H1 (cell line): ENCODE data around the gene OBP2B. TPM values are rescaled to one million over a fixed set of nuclear protein-coding genes. Genes with fewer than 3 reads are reported as not detected.

Experiments
- CTCF ChIA-PET: fragments of 300-600 bp; sonication (Branson Sonifier 250); formaldehyde crosslinking; loops from one replicate; lab custom pipeline; 2021; ENCODE audit not compliant: partially characterized antibody; lab: Charles Lee
- POLR2A ChIA-PET: fragments of 300-600 bp; sonication (Branson Sonifier 250); formaldehyde crosslinking; loops from one replicate; lab custom pipeline; 2021; ENCODE audit warnings: inconsistent platforms; ENCODE audit not compliant: partially characterized antibody; lab: Charles Lee
- DNase-seq, 2 experiments: peaks; one replicate each; pipeline versions ENCODE4 v3.0.0 to v3.0.0-alpha.2; 2010 to 2022; ENCODE audit warnings: low spot score in 2 of 2, low read depth in 1 of 2, mixed read lengths in 1 of 2
- FAIRE-seq: peaks from 2 replicates; lab custom pipeline; 2011; peaks lifted over from hg19 to GRCh38; lab: Jason Lieb, UNC
- H2AFZ ChIP-seq: 2 replicates; pipeline ENCODE4 v1.8.1; 2012; ENCODE audit warnings: low read length, inconsistent platforms
- H2AK5ac ChIP-seq: 2 replicates; pipeline ENCODE4 v1.6.1; 2013; ENCODE audit warnings: low read depth, low read length
- H2BK120ac ChIP-seq: replicated peaks from 2 replicates; pipeline ENCODE3; 2013; ENCODE audit warnings: low read depth, low read length, inconsistent platforms
- H2BK12ac ChIP-seq: 2 replicates; pipeline ENCODE4 v1.6.1; 2013; ENCODE audit warnings: low read depth, low read length
- H2BK15ac ChIP-seq: 2 replicates; pipeline ENCODE4 v1.6.1; 2013; ENCODE audit warnings: low read length
- H2BK20ac ChIP-seq: 2 replicates; pipeline ENCODE4 v1.6.1; 2013; ENCODE audit warnings: low read length
- H2BK5ac ChIP-seq: 2 replicates; pipeline ENCODE4 v1.6.1; 2013; ENCODE audit warnings: low read depth, low read length
- H3K14ac ChIP-seq: 2 replicates; pipeline ENCODE4 v1.6.1; 2013; ENCODE audit warnings: inconsistent platforms; ENCODE audit not compliant: insufficient read length
- H3K18ac ChIP-seq: 2 replicates; pipeline ENCODE4 v1.6.1; 2013; ENCODE audit warnings: low read length; ENCODE audit errors: extremely low read depth
- H3K23ac ChIP-seq: 2 replicates; pipeline ENCODE4 v1.6.1; 2013; ENCODE audit warnings: inconsistent platforms; ENCODE audit not compliant: insufficient read length
- H3K23me2 ChIP-seq: 2 replicates; pipeline ENCODE4 v1.6.1; 2013; ENCODE audit warnings: low read depth, low read length
- H3K27ac ChIP-seq: 2 replicates; pipeline ENCODE4 v1.6.1; 2011; ENCODE audit warnings: low read depth, low read length, inconsistent platforms
- H3K27me3 ChIP-seq, 4 experiments: replicated peaks in 1 of 4; 1 replicate in 1 of 4; 2 replicates in 3 of 4; pipeline versions ENCODE4 v1.6.1 to v1.8.1; 2011 to 2013; ENCODE audit warnings: low read length in 3 of 4, mild to moderate bottlenecking in 3 of 4, inconsistent platforms in 2 of 4, mixed read lengths in 2 of 4, moderate library complexity in 1 of 4; ENCODE audit not compliant: control insufficient read depth in 3 of 4, insufficient read depth in 3 of 4; ENCODE audit errors: extremely low read depth in 1 of 4
- H3K36me3 ChIP-seq, 4 experiments: 2 replicates each; pipeline versions ENCODE4 v1.6.1 to v1.8.1; 2011 to 2013; ENCODE audit warnings: mild to moderate bottlenecking in 4 of 4, low read length in 3 of 4, moderate library complexity in 2 of 4, control low read depth in 1 of 4, inconsistent platforms in 1 of 4; ENCODE audit not compliant: insufficient read depth in 4 of 4, control insufficient read depth in 2 of 4
- H3K4ac ChIP-seq: replicated peaks from 2 replicates; pipeline ENCODE3; 2013; ENCODE audit warnings: low read length, low read depth, mixed read lengths, inconsistent platforms; ENCODE audit not compliant: insufficient read length
- H3K4me1 ChIP-seq, 4 experiments: replicated peaks in 1 of 4; 1 replicate in 1 of 4; 2 replicates in 3 of 4; pipeline versions ENCODE4 v1.6.1 to v1.8.1; 2011 to 2013; ENCODE audit warnings: low read length in 3 of 4, inconsistent platforms in 2 of 4, mixed read lengths in 1 of 4; ENCODE audit not compliant: insufficient read depth in 4 of 4, control insufficient read depth in 3 of 4
- H3K4me2 ChIP-seq, 2 experiments: 2 replicates each; pipeline versions ENCODE4 v1.6.1 to v1.8.1; 2011 to 2013; ENCODE audit warnings: low read depth in 2 of 2, low read length in 2 of 2, control low read depth in 1 of 2, inconsistent platforms in 1 of 2, mild to moderate bottlenecking in 1 of 2; ENCODE audit not compliant: insufficient read depth in 1 of 2
- H3K4me3 ChIP-seq, 4 experiments: fragments of 200-600, 300-600 bp in 1 of 4; sonication (generic), shearing (Covaris generic), sonication (Bioruptor Twin) in 1 of 4; 2 replicates each; pipeline versions ENCODE4 v1.5.1 to v1.8.1; 2011 to 2016; ENCODE audit warnings: low read length in 4 of 4, low read depth in 3 of 4, control low read depth in 2 of 4, inconsistent platforms in 2 of 4, mild to moderate bottlenecking in 2 of 4, mixed read lengths in 1 of 4, moderate library complexity in 1 of 4; ENCODE audit not compliant: insufficient read depth in 2 of 4; ENCODE audit errors: extremely low read depth in 1 of 4
- H3K56ac ChIP-seq: replicated peaks from 2 replicates; pipeline ENCODE3; 2013; ENCODE audit warnings: low read depth, mild to moderate bottlenecking, mixed read lengths, low read length, inconsistent platforms; ENCODE audit not compliant: insufficient read length
- H3K79me1 ChIP-seq: 2 replicates; pipeline ENCODE4 v1.6.1; 2013; ENCODE audit warnings: low read depth, low read length, control low read depth
- H3K79me2 ChIP-seq, 2 experiments: 2 replicates each; pipeline versions ENCODE4 v1.6.1 to v1.8.1; 2012 to 2013; ENCODE audit warnings: low read length in 2 of 2, mild to moderate bottlenecking in 2 of 2, inconsistent platforms in 1 of 2; ENCODE audit not compliant: insufficient read depth in 2 of 2, control insufficient read depth in 1 of 2
- H3K9ac ChIP-seq, 4 experiments: replicated peaks in 1 of 4; 1 replicate in 1 of 4; 2 replicates in 3 of 4; pipeline versions ENCODE4 v1.6.1 to v1.8.1; 2011 to 2013; ENCODE audit warnings: low read depth in 3 of 4, low read length in 3 of 4, control low read depth in 2 of 4, mild to moderate bottlenecking in 2 of 4, moderate library complexity in 2 of 4, inconsistent platforms in 1 of 4; ENCODE audit errors: extremely low read depth in 1 of 4
- H3K9me3 ChIP-seq, 2 experiments: 2 replicates each; pipeline versions ENCODE4 v1.6.1 to v1.8.1; 2012 to 2013; ENCODE audit warnings: mild to moderate bottlenecking in 2 of 2, moderate library complexity in 2 of 2, control low read depth in 1 of 2, inconsistent platforms in 1 of 2, low read depth in 1 of 2, low read length in 1 of 2, mixed read lengths in 1 of 2; ENCODE audit not compliant: insufficient read depth in 2 of 2
- H4K20me1 ChIP-seq, 2 experiments: replicated peaks in 1 of 2; 2 replicates each; pipeline versions ENCODE3 to v1.8.1; 2011 to 2013; ENCODE audit warnings: inconsistent platforms in 2 of 2, low read length in 2 of 2, mild to moderate bottlenecking in 1 of 2; ENCODE audit not compliant: insufficient read depth in 2 of 2, control insufficient read depth in 1 of 2
- H4K5ac ChIP-seq: 2 replicates; pipeline ENCODE4 v1.6.1; 2013; ENCODE audit warnings: low read length, low read depth, mixed read lengths, inconsistent platforms; ENCODE audit not compliant: insufficient read length
- H4K8ac ChIP-seq: 2 replicates; pipeline ENCODE4 v1.8.0; 2013; ENCODE audit warnings: mild to moderate bottlenecking, moderate library complexity, low read length, inconsistent platforms; ENCODE audit not compliant: insufficient read depth; ENCODE audit errors: extremely low read depth
- H4K91ac ChIP-seq: replicated peaks from 2 replicates; pipeline ENCODE3; 2013; ENCODE audit warnings: low read length, mixed read lengths, inconsistent platforms; ENCODE audit not compliant: insufficient read length
- ASH2L ChIP-seq: fragments of 200-600, 300-600 bp; sonication (generic); IDR thresholded peaks from one replicate; pipeline ENCODE4 v1.7.1; 2017; ENCODE audit warnings: low read length
- BCL11A ChIP-seq, 2 experiments: IDR thresholded peaks; one replicate each; pipeline ENCODE4 v1.6.1; 2011; ENCODE audit warnings: low read depth in 2 of 2, low read length in 2 of 2, mild to moderate bottlenecking in 2 of 2
- CBX8 ChIP-seq: fragments of 300-800, 300-1000 bp; sonication (generic); IDR thresholded peaks from 2 replicates; pipeline ENCODE4 v1.7.1; 2016; ENCODE audit warnings: low read depth, low read length, borderline replicate concordance
- EZH2 ChIP-seq: fragments of 200-600 bp; sonication (generic); IDR thresholded peaks from 2 replicates; pipeline ENCODE4 v1.7.1; 2012; ENCODE audit warnings: low read depth, mild to moderate bottlenecking, moderate library complexity, low read length, inconsistent platforms; ENCODE audit not compliant: severe bottlenecking
- HDAC2 ChIP-seq, 2 experiments: fragments of 300-600 bp in 1 of 2; sonication (generic) in 1 of 2; IDR thresholded peaks; 2 replicates each; pipeline ENCODE4 v1.6.1; 2011 to 2012; ENCODE audit warnings: low read depth in 2 of 2, low read length in 2 of 2, mild to moderate bottlenecking in 2 of 2, moderate library complexity in 2 of 2, borderline replicate concordance in 1 of 2, inconsistent platforms in 1 of 2
- POLR2A ChIP-seq, 2 experiments: IDR thresholded peaks; 1 replicate in 1 of 2; 2 replicates in 1 of 2; pipeline ENCODE4 v1.6.1; 2011; ENCODE audit warnings: low read depth in 2 of 2, low read length in 2 of 2, mild to moderate bottlenecking in 2 of 2; ENCODE audit errors: control extremely low read depth in 1 of 2
- POLR2AphosphoS5 ChIP-seq: IDR thresholded peaks from 2 replicates; pipeline ENCODE4 v1.6.1; 2011; ENCODE audit warnings: low read depth, low read length
- RAD21 ChIP-seq, 2 experiments: IDR thresholded peaks in 1 of 2; conservative IDR thresholded peaks in 1 of 2; 2 replicates each; pipeline ENCODE4 v1.6.1; 2011; ENCODE audit warnings: low read depth in 2 of 2, low read length in 2 of 2, improper control_type of control experiment in 1 of 2, inconsistent platforms in 1 of 2, mild to moderate bottlenecking in 1 of 2, moderate library complexity in 1 of 2
- RFX5 ChIP-seq: IDR thresholded peaks from 2 replicates; pipeline ENCODE4 v1.6.1; 2011; ENCODE audit warnings: low read depth, low read length, improper control_type of control experiment, borderline replicate concordance
- RNF2 ChIP-seq: fragments of 200-900, 300-1000 bp; sonication (generic); IDR thresholded peaks from 2 replicates; pipeline ENCODE4 v1.7.1; 2016; ENCODE audit warnings: borderline replicate concordance, low read depth, mild to moderate bottlenecking, antibody characterized with exemption, low read length; ENCODE audit not compliant: poor library complexity, severe bottlenecking; ENCODE audit errors: missing control alignments
- RXRA ChIP-seq: IDR thresholded peaks from 2 replicates; pipeline ENCODE4 v1.6.1; 2011; ENCODE audit warnings: low read depth, mild to moderate bottlenecking, low read length, moderate library complexity; ENCODE audit not compliant: insufficient read depth
- SIX5 ChIP-seq: IDR thresholded peaks from 2 replicates; pipeline ENCODE4 v1.6.1; 2011; ENCODE audit warnings: mild to moderate bottlenecking, low read depth, low read length
- SP4 ChIP-seq: IDR thresholded peaks from 2 replicates; pipeline ENCODE4 v1.6.1; 2012; ENCODE audit warnings: low read length, inconsistent platforms
- TBP ChIP-seq: IDR thresholded peaks from 2 replicates; pipeline ENCODE4 v1.6.1; 2011; ENCODE audit warnings: low read depth, low read length, improper control_type of control experiment
- TEAD4 ChIP-seq: IDR thresholded peaks from 2 replicates; pipeline ENCODE4 v1.6.1; 2012; ENCODE audit warnings: low read depth, low read length, inconsistent platforms, mixed read lengths
- WGBS, 2 experiments: shearing (Covaris generic) in 1 of 2; methylation state at CpG; one replicate each; pipeline versions ENCODE4 v1.1.6 to v1.1.7; 2013 to 2015; ENCODE audit warnings: low lambda C conversion rate in 2 of 2, mixed read lengths in 2 of 2, inconsistent platforms in 1 of 2, low coverage in 1 of 2, missing lambda C conversion rate in 1 of 2; ENCODE audit not compliant: insufficient replicate concordance in 2 of 2, insufficient coverage in 1 of 2, insufficient read length in 1 of 2; ENCODE audit errors: extremely low coverage in 1 of 2, missing lambda C conversion rate in 1 of 2; 5-methylcytosine and 5-hydroxymethylcytosine counted together
- polyA plus RNA-seq, 7 experiments: library from polyadenylated mRNA; depleted of rRNA in 3 of 7; stranded (reverse) in 5 of 7; unstranded in 2 of 7; fragments of >200 nt in 5 of 7; fragments of 200-250 nt in 2 of 7; gene quantifications; 1 replicate in 5 of 7; 2 replicates in 1 of 7; 4 replicates in 1 of 7; pipeline versions ENCODE4 v1.2.1 to v1.2.3, GENCODE V29; 2011 to 2013; ENCODE audit warnings: missing spikeins in 2 of 7, mixed read lengths in 2 of 7
- total RNA-seq: library from RNA; stranded (reverse); fragmentation: NEBNext Ultra II Directional; extraction: Animal tissue kit (Norgen Biotek cat#: 25700); gene quantifications from 2 replicates; pipeline ENCODE4 v1.2.1, GENCODE V29; 2021

OBP2B gene
- total and polyA plus RNA-seq, 2 of the 8 experiments (the other 6 are each of a cell fraction or from before 2014, with no cell fraction given): not detected

DNA sequence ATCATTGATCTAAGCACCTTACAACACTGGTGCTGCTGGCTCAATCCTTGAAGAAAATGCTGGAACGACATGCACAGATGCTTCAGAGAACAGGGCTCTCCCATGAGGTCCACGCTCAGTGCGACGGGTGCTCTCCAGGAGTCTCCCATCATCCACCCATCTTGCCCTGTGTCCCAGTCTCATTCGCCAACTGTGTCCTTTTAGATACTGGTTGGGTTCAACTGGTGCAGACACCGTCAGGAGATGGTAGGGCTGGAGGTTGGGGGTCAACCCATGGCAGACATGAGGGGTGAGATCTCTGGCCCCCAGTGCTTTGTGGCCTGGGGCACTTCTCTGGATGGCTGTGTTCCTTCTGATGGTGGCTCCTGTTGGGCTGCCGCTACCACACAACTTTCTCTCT lies 1.6 kb upstream of the OBP2B start:
- Histone ChIP-seq H3K4me2 (no peak overlapping the region), H4K20me1 (no peaks in the 10 kb centered on the region), H2AFZ (no peak overlapping the region), H4K5ac (no peak overlapping the region), H3K9ac (no peak overlapping the region), H2BK15ac (no peak overlapping the region), H3K23me2 (no peaks in the 10 kb centered on the region), H2AK5ac (no peak overlapping the region), H2BK120ac (no peak overlapping the region), H3K4ac (no peak overlapping the region), H3K14ac (no peak overlapping the region), H2BK12ac (no peak overlapping the region), H3K9me3 (no peaks in the 10 kb centered on the region), H2BK5ac (no peak overlapping the region), H4K8ac (no peak overlapping the region), H3K4me3 (no peak overlapping the region), H4K91ac (no peak overlapping the region), H2BK20ac (no peak overlapping the region), H3K18ac (no peak overlapping the region), H3K4me1 (no peaks in the 10 kb centered on the region), H3K27ac (no peak overlapping the region), H3K36me3 (no peaks in the 10 kb centered on the region), H3K79me1 (no peaks in the 10 kb centered on the region), H3K56ac (no peak overlapping the region), H3K27me3 (peaks cover 10 to 38% (median 33%) of the 10 kb centered on the region in 4 experiments), H3K23ac (no peak overlapping the region), H3K79me2 (no peaks in the 10 kb centered on the region)
- ChIA-PET POLR2A (no interaction called here), CTCF (interaction anchor here (1.1 kb wide), 1 partner anchor 24 kb away, joined by 3 read pairs; no protein-coding TSS in a partner anchor)
- FAIRE-seq (no peak), DNase-seq (no peak)
- WGBS, 2 experiments: 87% methylated on average over 7 of the region's 7 CpGs; no CpG with 5 or more reads in 1 of the 2 experiments
- TF ChIP-seq TBP (no peak), HDAC2 (IDR thresholded peaks at IDR 0.05; ENCODE audit: borderline replicate concordance in 1 of 2, low read depth in 2 of 2, low read length in 2 of 2) (no peak), ASH2L (no peak), RFX5 (no peak), CBX8 (no peak), POLR2A (IDR thresholded peaks at IDR 0.05; ENCODE audit: control extremely low read depth in 1 of 2, low read depth in 2 of 2, low read length in 2 of 2) (no peak), BCL11A (IDR thresholded peaks at IDR 0.05; ENCODE audit: low read depth in 2 of 2, low read length in 2 of 2) (no peak), RXRA (no peak), RNF2 (no peak), EZH2 (no peak), TEAD4 (no peak), RAD21 (IDR thresholded peaks at IDR 0.05 in 1 of 2, conservative IDR thresholded peaks at IDR 0.05 in 1 of 2; ENCODE audit: low read depth in 2 of 2, low read length in 2 of 2) (no peak), POLR2AphosphoS5 (no peak), SIX5 (no peak), SP4 (no peak)
